Activated CD8-positive, alpha-beta memory T cell treated with anti-CD3 and anti-CD28 coated beads, Interleukin-2, amount 50 U/mL, for 1 hour (primary cell): ENCODE data around the gene NUDT7.

Experiments used
- DNase-seq: peaks from one replicate; pipeline ENCODE4 v3.0.0-alpha.2; 2020; ENCODE audit errors: extremely low read depth

NUDT7 gene

DNA sequence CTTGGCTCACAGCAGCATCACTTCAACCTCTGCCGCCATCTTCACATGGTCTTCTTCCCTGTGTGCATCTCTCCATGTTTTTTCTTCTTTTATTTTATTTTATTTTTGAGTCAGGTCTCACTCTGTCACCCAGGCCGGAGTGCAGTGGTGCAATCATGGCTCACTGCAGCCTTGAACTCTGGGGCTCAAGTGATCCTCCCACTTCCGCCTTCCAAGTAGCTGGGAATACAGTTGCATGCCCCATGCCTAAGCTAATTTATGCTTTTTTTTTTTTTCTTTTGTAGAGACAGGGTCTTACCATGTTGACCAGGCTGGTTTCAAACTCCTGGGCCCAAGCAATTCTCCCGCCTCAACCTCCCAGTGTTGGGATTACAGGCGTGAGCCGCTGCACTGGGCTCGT, 1.9 kb downstream of the NUDT7 start:
- no peak for DNase-seq

DNA sequence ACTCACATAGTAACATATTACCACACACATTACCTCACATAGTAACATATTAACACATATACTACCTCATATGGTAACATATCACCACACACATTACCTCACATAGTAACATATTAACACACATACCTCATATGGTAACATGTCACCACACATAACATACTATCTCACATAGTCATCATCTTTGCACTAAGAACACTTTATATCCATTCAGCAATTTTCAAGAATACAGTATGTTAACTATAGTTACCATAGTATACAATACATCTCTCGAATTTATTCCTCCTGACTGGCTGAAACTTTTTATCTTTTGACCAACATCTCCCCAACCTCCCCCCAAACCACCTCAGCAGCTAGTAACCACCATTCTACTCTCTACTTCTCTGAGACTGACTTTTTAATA, 7.6 kb downstream of the NUDT7 start:
- DNase-seq, result no peak

DNA sequence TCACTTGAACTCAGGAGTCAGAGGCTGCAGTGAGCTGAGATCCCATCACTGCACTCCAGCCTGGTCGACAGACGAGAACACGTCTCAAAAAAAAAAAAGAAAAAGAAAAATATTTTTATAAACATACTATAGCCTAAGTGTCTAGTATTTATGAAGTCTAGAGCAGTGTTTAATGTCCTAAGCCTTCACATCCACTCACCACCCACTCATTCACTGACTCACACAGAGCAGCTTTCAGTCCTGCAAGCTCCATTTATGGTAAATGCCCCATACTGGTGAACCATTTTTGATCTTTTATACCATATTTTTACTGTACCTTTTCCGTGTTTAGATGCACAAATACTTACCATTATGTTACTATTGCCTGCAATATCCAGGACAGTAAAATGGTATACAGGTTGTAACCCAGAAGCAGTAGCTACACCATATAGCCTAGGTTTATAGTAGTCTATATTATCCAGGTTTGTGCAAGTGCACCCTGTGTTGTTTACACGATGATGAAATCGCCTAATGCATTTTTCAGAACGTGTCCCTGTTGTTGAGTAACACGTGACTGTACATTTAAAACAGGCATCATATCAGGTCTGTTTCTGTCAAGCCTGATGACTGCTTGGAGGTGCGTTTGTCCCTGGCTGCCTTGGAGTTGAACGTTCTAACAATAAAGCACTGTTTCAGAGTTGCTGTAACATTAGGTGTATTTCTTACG, 10.1 kb downstream of the NUDT7 start:
- no peak for DNase-seq

DNA sequence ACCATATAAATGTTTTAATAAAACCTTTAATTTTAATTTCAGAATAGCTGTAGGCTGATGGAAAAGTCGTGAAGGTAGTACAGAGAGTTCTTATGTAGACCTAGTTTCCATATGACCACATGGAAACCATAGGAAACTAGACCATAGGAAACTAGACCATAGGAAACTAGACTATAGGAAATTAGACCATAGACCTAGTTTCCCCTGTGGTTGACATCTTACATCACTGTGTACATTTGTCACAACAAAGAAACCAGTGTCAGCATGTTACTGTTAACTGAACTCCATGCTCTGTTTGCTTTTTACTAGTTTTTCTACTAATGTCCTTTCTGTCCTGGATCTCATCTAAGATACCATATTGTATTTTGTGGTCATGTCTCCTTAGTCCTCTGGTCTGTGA, 14.6 kb downstream of the NUDT7 start:
- no peak for DNase-seq

DNA sequence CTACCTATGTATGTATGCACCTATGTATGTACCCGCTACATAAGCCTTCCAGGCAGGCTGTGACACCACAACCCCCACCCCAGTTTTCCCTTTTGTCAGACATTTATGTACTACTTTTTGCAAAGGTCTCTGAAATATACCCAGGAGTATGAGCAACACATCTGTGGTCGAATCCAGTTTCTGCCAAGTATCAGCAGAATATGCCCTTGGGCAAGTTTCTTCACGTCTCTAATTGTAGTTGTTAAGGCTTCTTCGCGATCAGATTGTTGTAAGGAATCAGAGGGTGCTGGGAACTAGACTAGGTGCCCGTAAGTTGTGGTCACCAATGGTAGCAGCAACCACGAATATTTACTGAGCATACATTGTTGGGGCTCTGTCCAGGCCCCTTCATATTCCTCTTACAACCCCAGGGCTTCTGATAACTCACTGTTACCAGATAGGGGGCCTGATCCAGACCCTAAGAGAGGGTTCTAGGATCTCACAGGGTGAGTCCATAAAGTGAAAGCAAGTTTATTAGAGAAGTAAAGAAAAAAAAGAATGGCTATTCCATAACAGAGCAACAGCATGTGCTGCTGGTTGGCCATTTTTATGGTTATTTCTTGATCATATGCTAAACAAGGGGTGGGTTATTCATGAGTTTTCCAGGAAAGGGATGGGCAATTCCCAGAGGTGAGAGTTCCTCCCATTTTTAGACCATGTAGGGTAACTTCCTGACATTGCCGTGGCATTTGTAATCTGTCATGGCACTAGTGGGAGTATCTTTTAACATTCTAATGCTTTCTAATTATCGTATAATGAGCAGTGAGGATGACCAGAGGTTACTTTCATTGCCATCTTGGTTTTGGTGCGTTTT, 16.6 kb downstream of the NUDT7 start:
- no peak for DNase-seq

DNA sequence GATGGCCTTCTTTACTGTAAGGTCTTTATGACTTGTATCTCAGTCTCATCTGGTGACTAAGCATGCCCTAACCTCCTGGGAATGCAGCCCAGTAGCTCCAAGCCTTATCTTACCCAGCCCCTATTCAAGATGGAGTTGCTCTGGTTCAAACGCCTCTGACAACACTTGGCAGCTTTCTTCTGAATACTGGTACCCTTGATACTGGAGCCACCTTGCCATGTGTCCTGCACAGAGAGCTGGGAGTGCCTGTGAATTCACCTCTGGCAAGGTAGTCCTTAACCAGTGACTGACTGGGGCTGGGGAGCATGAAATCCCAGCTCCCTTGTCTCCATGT, 17.2 kb downstream of the NUDT7 start:
- DNase-seq, result no peak

DNA sequence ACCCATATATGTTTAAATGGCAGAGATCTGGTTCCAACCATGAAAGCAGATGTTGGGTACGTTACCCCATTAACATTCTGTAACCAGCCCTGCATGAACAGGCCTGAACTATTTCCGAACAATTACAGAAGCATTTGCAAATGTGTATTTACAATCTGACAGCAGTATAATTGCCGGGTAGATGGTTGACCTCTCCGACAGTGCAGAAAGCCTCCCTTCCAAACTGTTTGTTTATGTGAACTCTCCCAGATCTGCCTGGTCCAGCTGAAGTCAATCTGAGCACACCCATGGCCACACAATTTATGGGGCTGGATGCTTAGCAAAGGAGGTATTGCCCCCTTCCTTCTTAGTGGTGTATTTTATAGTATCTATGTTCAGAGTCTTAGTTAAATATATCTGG, 21.8 kb downstream of the NUDT7 start:
- no peak for DNase-seq

DNA sequence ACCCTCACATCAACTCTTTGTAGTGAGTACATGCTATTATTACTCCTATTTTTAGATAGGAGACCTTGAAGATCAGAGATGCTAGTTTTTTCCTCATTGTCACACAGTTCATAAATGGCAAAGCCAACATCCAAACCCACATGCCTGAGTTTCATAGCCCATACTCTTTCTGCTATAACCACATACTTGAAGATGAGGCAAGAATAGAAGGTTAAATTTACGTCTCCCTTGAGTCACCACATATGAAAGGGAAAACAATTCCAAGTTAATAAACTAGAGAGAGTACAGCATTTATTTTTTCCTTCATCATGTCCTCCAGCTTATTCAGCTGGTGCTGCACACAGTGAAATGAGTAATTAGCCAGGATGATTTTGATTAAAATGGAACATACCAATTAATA, 23.7 kb downstream of the NUDT7 start:
- DNase-seq, result no peak

DNA sequence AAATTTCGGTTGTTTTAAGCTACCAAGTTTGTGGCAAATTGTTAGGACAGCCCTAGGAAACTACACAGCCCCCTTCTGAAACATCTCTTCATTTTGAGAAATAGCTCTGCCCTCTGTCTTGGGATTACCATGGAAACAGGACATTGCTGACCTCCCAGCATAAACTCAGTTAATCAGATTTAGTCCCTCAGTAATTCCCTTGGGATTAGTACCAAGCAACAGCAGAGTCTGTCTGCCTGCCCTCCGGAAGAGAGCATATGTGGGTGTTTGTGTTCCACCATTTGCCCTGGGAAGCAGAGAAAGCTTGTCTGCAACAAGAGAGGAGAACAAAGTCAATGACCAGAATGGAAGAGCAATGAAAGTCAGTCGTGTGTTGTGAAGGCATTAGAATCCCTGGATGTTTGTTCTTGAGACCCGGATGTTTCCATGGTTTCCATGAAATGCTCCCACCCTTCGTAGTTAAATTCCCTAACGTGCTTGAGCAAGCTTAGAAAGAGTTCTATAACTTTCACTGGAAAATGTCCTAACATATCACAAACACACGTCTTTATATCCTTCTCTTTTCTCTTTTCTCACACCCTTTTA, 26.2 kb downstream of the NUDT7 start:
- DNase-seq, result no peak

DNA sequence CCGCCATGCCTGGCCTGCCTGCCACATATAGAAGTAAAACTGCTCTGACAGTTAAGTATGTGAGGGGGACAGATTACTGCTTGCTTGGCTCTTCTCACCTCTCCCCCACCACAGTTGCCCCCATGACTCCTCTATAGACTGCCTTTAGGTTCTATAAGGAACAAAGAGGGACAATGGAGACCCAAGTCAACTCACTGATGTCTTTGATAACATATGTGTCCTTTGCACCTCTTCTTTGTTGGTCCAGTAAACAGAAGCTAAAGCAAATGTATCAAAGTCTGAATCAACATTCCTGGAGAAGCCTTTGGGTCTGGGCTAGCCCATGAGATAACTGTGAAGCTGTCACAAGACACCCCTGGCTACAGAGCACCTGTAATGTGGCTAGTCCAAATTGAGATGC, 27.1 kb downstream of the NUDT7 start:
- DNase-seq, result no peak

DNA sequence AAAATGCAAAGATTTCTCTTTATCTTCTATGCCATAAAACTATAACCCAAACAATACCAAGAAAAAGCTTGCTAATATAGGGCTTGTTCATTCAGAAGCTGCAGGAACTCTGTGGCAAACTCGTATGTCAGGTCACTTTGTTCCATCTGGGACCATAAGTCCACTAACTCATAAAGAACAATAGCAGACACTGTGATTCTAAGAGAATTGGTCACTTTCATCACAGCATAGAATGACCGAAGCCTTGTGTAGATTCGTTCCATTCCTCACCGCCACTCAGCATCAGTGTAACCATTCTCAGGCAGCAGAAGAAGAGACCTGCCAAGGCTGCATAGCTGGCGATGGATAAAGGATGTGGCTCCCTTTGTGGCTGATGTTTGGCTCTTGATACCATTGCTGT, 35.7 kb downstream of the NUDT7 start:
- DNase-seq, result no peak

DNA sequence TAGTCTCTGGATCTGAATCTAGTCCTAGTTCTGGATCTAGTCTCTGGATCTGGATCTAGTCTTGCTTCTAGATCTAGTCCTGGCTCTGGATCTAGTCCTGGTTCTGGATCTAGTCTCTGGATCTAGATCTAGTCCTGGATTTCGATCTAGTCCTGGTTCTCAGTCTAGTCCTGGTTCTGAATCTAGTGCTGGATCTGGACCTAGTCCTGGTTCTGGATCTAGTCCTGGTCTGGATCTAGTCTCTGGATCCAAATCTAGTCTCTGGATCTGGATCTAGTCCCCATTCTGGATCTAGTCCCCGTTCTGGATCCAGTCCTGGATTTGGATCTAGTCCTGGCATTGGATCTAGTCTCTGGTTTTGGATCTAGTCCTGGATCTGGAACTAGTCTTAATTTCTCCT, 36.2 kb downstream of the NUDT7 start:
- no peak for DNase-seq

DNA sequence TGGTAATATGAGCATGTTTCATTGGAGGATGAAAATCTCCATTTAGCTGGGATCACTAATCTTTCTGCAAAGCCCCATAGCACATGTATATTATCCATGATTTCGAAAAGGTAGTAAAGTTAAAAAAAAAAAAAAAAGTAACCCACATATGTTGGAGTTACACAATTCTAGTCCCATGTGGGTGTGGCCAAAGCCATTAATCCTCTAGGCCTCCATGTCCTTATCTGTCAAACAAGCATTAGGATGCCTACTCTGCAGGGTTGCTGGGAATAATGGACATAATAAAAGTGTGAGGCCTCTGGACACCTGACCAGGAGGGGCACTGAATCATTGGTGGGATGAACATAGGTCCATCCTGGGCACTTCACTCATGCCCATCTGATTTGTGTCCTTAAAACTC, 36.9 kb downstream of the NUDT7 start:
- DNase-seq, result no peak

DNA sequence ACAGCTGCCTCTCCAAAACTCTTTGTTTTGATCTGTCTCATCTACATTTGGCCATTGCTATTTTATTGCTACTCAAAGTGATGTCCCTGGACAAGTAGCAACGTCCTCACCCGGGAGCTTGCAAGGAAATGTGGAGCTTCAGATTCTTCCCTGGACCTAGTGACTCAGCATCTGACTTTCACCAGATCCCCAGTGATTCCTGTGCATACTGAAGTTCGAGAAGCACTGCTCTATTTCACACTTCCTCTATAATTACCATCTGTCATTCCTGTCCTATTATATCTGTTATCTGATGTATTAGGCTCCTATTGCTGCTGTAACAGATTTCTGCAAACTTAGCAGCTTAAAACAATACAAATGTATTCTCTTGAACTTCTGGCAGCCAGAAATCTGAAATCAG, 37.5 kb downstream of the NUDT7 start:
- DNase-seq, result no peak

DNA sequence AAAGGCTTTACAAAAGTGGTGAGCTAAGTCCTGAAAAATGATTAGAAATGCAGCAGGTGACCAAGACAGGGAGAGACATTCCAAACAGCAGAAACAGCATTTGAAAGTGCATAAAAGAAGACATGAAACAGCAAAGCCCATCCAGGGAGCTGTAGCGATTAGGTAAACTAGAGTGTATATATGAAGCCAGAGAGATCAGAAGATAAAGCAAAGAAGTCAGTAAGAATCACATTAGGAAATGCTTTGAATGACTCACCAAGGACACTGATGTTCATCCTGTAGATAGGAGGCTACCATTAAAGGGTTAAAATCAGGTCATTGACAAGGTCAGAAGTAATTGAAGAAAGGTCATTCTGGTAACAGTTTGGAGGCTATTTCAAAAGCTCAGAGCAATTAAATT, 38.5 kb downstream of the NUDT7 start:
- DNase-seq, result no peak

DNA sequence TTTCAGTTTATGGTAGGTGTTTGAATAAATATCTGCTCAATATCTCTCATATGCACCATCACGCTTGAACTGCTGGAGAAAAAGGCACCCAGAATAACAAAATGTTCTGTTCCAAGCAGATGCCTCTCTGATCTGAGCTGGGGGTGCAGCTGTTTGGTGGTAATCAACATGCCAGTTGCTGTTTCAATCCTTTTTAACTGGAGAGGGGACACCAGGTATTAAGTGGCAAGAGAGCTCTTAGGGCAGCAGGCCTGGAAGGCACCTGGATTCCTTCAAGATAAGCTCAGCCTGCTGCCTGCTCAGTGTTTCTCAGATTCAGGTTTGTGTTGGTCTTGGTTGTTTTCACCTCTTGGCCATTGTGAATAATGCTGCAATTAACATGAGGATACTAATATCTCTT, 38.9 kb downstream of the NUDT7 start:
- DNase-seq, result no peak

DNA sequence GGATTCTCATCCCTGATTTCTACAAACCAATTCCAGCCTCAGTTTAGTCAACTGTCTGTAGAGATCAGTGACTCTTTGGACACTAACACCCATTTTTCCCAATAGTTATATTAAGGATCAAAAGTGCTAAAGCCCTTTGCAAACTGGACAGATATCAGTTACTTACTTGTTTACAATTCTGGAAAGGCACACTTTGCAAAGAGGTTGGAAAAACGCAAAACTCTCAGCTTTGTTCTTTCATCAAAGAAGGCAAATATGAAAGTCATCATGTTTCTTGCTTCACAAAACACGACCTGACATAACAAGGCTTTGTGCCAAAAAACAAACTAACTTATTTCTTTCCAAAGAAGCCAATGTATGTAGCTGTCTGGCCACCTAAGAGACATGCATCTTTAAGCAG, 39.9 kb downstream of the NUDT7 start:
- DNase-seq, result no peak

DNA sequence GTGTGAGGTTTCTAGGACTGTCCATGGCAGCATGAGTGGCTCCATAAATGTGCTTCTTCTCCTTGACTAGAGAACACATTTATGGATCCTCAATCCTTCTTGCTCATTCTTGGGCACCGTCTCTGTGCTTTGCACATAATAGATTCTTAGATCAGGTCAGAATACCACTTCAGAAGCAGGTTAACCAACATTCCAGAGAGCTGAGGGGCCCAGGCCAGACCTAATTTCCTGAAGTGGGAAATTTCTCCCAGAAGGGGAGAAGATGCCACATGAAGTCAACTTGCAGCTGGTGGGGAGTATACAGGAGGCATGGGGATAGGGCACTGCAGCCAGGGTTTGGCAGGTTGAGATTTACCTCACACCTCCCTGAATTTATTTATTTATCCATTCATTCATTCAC, 41.7 kb downstream of the NUDT7 start:
- DNase-seq, result no peak

DNA sequence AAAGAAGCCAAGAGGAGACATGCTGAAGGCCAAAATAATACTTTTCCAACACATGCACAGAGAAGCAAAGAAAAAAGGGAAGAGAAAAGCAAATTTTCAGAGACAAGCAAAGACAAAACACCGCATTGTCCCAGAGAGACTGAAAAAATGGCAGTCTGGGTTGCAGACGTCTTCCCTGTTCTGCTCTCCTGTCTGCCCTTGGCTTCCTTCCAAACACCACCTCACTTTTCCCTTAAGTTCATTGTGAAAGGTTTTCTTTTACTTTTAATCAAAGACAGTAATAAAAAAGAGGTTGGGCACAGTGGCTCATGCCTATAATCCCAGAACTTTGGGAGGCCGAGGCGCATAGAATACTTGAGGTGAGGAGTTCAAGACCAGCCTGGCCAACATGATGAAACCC, 44.9 kb downstream of the NUDT7 start:
- DNase-seq, result no peak

DNA sequence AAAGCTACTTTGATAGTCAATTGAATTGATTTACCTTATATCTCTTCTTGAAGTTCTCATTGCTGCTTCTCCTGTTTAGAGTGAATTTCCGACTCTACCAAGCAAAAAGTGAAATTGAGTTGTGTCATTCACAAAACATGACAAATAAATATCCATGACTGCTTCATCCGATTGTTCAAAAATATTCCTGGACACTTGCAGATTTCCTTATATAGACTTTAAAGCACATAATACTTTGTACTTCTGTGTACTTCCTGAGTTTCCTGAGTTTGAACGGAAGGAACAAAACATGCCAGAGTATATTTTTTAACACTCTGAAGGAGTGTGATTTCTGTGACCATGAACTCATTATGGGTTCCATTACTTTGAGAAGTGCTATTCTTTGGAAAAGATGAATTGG, 45.5 kb downstream of the NUDT7 start:
- no peak for DNase-seq

DNA sequence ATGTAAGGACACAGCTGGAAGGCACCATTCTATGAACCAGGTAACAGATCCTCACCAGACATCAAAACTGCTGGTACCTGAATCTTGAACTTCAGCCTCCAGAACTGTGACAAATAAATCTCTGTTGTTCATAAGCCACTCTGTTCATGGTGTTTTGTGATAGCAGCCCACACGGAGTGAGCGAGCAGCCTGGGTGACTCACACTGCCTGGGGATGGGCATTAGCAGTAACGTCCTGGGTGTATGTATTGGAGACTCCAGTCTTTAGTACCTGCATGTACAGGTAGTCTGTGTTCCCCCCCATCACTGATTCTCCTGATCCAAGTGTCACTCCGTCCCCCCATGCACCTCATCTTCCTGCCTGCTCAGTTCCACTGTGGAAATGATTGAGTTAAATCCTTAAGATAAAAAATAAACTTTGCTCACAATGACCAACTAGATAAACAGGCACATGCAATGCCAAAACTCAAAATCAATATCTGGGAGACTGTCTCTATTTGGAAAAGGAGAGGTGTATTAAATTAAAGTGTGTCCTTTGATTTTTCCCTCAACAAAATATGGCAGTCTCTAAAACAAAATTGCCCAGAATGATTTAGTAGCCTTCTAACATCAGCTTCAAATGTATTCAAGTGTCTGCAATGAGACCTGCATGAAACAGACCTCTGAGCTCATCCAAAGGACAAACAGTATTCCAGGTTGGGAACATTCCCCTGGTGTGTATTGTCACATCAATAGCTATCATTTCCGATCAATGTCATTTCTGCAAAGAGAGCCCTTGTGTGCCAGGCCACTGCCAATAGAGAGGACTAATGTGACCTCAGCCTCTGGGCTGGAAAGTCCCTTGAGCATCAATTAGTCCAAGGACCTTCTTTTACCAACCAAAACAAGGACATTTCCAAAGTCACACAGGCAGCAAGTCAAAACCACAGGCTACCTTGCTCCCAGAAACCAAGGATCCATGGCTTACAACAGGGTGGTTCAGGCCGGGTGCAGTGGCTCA, 53.9 kb downstream of the NUDT7 start:
- DNase-seq, result no peak

DNA sequence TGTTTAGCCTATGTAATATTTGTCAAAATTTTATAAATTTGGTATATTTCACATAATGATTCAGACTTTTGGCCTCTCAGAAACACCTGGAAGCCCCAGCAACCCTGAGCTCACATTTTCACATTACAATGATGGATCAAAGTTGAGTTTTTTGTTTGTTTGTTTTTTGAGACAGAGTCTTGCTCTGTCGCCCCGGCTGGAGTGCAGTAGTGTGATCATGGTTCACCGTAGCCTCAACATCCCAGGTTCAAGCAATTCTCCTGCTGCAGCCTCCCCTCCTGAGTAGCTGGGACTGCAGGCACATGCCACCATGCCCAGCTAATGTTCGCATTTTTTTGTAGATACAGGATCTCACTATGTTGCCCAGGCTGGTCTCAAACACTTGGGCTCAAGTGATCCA, 55.4 kb downstream of the NUDT7 start:
- DNase-seq, result no peak
